Stimulated activated CD8-positive, alpha-beta memory T cell treated with anti-CD3 and anti-CD28 coated beads, Interleukin-15, amount 100 ng/mL, for 1 hour (primary cell): Measurements from ENCODE around the gene C19orf67.

Source experiments
- DNase-seq: peaks from one replicate; pipeline ENCODE4 v3.0.0-alpha.2; 2020; ENCODE audit warnings: low read depth

C19orf67 gene

DNA sequence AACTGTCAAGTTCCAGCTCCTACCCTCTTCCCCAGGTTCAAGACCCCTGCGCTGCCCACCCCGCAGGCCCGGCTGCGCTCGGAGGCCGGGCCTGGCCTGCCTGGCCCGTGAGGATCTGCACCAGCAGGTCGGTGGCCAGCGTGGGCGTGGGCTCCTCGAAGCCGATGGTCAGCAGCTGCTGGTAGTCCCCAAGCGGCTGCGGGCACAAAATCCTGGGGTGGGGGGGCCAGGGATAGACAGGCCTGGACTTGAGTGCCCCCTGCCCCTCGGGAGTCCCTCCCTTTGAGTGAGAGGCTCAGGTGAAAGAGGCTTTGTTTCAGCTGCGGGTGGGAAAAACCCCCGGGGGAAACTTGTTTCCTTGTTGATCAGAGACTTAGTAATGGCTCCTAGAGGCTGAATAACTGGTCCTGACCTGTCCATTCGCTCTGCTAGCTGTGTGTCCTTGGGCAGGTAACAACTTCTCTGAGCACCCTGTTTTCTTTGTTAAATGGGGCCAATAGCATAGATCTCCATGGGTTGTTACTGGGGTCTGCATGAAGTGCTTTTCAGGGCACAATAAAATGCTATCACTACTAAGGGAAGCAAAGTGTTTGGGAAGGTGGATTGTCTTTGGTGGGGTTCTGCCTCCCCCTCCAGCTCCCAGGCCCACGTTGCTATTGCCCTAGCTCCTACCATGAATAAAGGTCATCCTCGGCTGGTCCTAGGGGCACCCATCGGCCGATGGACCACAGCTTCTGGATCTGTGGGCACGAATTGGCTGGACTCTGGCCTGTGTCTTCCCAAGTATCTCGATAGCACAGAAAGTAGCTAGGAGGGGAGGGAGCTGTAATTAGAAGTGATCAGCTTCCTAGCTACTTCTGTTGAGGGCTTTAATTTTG is 3.5 kb downstream of the C19orf67 start:
- no peak for DNase-seq

DNA sequence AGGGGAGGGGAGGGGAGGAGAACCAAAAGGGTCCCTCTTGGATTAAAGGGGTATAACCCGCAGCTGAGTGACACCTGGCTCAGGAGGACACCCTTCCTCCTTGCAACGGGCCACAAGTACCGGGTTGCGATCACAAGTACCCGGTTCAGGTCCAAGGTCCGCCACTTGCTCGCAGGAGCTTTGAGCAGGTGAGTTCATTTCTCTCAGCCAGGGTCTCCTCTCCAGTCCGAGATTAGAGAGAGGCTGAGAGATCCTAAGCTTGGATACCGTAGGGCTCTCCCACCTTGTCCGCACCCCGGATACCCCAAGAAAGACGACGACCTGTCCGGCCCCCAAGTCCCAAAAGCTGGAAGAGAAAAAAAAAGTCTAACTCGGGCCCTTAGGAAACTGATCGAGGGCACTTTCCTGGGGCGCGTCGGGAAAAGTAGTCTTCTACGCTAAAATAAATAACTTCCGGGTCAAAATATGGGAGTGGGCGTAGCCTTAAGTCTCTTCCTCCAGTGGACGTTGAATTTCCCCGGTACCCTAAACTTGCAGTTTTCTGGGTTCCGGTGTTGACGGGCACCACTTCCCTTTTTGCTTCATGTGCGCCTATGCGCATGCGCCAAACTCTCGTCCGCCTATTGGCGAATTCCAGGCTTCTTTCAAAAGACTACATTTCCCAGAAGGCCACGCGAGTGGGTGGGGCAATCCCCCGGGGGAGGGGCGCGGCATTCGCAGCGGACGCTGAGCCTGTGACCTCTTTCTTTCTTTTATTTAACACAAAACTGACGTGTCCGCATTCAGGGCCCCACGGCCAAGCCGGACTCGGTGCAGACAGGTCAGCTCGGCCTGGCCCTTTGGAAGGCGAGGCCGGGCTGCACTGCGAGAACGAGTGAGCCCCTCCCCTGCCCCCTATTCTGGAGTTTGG is 4.4 kb downstream of the C19orf67 start:
- peak; percentile 99 for DNase-seq

DNA sequence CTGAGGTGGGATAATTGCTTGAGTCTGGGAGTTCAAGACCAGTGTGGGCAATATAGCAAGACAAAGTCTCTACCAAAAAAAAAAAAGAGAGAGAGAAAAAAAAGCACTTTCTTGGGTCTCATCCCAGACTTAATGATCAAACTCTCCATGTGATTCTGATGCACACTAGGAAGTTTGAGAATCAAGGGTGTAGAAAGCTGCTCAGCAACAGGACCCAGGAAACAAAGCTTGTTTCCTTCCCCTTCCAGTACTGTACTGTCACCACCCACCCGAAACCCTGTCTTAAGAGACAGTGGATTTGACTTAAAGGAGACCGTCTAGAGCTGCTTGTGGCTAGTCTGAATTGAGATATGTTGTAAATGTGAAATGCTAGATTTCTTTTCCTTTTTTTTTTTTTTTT is 7.2 kb downstream of the C19orf67 start:
- no peak for DNase-seq

DNA sequence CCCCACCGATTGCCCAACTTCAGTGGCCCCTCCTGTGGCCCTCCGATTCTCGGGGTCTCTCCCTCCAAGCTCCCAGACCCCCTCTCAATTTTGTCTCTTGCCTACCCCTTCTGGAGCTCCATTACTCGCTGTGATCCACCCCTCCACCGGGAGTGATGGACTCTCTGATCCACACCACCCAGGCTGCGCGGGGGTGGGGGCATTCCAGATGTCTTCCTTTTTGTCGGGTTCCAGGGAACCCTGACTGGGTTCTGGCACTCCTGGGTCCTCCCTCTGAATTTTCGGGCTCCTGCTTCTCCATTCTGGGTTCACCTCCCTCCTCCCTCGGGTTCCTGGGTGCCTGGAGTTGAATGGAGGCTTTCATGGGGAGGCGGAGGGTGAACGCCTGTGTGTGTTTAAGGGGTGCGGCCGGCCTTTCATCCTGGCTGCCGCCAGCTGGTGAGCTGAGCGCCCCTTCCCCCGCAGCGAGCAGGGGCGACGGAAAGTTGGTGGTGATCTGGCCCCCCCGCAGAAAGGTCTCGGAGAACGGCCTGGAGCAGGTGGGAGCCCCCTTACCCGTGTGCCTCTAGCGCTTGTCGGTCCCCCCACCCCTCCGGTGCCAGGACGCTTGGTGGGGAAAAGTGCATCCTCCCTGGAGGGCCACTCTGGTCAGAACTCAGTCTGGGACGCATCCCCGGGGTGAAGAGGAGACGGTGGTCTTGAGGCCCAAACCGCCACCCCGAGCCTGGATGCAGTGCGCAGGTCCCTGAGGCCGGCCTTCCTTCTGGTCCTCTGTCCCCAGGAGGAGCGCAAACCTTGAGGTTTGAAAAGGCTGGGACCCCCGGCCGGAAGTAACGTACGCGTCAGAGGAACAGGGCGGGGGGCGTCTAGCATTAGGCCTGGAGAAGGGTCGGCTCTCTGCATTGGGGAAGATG is 11.4 kb downstream of the C19orf67 start:
- DNase-seq: no peak

DNA sequence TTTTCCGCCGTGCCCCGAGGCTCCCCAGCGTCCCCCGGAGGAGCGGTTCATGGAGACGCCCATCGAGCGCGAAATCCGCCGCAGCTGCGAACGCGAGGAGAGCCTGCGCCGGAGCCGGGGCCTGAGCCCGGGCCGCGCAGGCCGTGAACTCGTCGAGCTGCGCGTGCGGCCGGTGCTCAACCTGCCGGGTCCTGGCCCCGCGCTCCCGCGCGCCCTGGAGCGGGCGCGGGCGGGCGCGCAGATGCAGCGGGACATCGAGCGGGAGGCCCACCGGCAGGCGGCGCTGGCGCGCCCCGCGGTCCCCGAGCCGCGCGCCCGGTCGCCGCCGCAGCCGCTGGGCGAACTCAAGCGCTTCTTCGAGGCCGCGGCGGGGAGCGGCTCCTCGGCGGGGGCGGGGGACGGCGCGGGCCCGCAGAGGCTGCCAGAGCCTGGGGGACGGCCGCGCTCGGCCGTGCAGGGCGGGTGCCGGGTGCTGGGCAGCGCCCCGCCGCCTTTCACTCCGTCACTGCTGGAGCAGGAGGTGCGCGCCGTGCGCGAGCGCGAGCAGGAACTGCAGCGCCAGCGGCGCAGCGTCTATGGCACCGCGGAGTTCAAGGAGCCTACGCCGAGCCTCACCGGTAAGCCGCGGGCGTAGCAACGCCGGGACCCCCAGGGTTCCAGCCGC is 12.2 kb downstream of the C19orf67 start:
- peak; percentile 45 for DNase-seq

DNA sequence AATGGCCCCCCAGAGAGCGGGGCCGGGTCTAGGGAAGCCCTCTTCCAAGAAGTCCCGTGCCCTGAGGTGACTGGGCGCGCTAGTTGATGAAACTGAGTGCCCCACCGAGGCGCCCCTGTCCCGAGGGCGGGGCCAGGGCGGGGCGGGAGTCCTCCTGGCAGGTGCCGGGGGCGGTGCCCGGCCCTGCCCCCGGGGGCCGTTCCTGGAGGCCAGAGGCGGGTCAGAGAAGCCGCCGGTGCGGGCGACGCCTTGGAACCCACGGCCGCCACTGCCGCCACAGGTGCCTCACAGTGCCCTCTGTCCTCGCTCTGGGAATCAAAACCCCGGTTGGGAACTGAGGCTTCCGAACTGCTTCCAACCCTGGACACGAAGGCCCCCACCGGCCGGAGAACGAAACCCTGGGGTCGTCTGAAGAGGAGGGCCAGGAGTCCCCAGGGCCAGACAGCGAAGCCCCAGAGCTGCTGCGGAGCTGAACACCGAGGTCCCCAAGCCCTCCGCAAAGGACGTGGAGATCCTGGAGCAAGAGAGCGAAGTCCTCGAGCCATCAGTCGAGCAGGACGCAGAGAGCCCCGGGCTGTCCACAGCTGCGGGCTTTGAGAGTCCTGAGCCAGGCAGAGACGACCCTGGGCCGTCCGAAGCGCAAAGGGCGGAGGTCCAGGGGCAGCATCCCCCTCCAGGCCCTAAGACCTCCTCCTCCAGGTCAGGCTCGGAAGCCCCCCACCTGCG is 12.9 kb downstream of the C19orf67 start, which contains the start of gene MISP3:
Gene MISP3, plus strand, starts transcription at position 252 of the 726 bp plus-strand sequence. CDS start 524 bp downstream, outside the sequence.
- DNase-seq: no peak

DNA sequence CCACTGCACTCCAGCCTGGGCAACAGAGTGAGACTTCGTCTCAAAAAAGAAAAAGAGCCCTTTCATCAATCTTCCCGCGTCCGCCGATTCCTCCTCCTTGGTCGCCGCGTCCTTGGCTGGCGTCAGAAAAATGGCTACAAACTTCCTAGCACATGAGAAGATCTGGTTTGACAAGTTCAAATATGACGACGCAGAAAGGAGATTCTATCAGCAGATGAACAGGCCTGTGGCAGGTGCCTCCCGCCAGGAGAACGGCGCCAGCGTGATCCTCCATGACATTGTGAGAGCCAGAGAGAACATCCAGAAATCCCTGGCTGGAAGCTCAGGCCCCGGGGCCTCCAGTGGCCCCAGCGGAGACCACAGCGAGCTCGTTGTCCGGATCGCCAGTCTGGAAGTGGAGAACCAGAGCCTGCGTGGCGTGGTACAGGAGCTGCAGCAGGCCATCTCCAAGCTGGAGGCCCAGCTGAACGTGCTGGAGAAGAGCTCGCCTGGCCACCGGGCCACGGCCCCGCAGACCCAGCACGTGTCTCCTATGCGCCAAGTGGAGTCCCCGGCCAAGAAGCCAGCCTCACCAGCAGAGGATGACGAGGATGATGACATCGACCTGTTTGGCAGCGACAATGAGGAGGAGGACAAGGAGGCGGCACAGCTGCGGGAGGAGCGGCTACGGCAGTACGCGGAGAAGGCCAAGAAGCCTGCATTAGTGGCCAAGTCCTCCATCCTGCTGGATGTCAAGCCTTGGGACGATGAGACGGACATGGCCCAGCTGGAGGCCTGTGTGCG is 15.1 kb downstream of the C19orf67 start:
- no peak for DNase-seq

DNA sequence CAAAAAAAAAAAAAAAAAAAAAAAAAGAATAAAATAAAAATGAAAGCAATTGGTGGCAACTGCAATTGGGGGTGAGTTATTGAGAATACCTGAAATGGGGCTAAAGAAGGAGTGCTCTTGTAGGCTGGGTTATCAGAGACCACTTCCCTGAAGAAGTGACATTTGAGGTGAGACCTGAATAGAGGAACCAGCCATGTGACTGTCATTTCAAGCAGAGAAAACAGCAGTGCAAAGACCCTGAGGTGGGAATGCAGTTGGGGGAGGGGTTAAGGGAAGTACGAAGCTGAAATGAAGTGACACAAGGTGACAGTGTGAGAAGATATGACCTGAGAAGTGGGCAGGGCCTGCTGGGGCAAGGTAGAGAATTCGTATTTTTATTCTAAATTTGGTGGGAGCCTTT is 19.4 kb downstream of the C19orf67 start:
- DNase-seq: no peak

DNA sequence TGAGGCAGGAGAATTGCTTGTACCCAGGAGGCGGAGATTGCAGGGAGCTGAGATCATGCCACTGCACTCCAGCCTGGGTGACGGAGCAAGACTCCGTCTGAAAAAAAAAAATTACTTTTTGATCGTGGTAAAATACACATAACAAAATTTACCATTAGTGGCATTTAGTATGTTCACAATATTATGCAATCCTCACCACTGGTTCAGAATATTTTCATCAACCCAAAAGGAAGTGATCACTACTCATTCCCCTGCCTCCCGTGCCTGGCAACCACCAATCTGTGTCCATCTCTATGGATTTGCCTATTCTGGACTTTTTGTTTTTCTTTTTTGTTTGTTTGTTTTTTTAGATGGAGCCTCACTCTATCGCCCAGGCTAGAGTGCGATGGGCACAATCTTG is 22.5 kb downstream of the C19orf67 start:
- no peak for DNase-seq

DNA sequence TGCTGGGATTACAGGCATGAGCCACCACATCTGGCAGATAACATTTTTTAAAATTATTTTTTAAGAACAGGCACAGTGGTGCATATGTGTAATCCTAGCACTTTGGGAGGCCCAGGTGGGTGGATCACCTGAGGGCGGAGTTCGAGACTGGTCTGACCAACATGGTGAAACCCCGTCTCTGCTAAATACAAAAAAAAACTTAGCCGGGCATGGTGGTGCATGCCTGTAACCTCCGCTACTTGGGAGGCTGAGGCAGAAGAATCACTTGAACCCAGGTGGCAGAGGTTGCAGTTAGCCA is 23.1 kb downstream of the C19orf67 start:
- no peak for DNase-seq

DNA sequence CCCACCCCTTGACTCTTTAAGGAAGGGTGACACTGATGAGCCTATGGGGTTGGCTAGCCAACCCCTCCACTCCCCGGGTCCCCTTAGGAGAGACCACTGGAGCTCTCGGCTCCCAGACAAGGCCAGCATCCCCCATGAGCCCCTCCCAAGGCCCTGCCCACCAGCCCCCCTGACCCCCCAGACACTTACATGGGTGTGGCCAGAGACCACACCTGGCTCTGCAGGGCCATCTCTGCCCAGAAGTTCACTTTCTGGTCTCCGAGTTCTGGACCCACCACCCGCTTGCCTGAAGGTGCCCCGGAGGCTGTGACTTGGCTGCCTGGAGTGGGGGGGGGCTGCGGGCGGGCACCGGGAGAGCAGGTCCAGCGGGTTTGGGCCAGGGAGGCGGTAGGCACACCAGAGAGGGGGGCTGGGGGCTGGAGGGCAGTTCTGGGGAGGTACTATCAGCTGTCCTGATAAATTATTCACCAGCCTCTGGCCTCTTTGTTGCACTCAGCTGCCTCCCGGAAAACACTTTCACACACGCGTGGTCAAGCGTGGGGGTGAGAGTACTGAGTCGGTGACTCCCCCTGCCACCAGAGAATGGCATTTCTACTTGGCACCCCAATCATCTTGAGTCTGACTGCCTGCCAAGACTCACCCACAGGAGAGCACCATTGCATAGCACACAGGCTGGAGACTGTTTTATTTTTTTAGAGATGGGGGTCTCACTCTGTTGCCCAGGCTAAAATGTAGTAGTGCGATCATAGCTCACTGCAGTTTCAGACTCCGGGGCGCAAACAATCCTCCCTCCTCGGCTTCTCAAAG is 23.6 kb downstream of the C19orf67 start, which contains the start of gene PALM3:
Gene PALM3, minus strand, starts transcription at position 326 of the 807 bp plus-strand sequence. Its CDS starts 96 bp downstream, at position 230.
- no peak for DNase-seq

DNA sequence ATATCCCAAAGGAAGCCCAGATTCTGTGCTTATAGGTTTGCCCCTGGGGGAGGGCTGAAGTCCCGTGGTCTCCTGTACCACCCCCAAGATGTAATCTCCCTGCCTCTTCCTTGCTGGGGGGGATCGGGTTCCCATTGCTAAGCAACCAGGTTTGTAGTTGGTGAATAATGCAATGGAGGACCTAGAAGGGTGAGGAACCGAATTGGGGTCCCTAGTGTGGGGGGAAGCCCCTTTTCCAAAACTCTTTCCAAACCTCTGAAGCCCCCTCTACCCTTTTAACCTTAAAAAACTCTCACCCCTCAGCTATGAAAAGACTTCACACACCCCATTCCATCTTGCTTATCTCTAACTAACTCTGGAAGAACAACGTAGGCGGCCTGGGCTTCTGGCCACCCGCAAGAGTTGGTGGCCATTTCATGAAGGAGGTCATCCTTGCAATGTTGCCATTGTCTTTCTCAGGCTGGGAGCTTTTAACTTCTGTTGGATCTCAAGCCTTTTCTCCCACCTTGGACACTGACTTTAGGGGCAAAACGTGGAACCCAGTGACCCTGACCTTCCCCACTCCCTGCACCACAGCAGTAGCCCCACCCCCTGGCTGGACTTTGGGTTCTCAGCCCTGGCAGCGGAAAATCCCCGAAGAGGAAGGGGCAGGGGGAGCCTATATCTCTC is 24.4 kb downstream of the C19orf67 start:
- no peak for DNase-seq

DNA sequence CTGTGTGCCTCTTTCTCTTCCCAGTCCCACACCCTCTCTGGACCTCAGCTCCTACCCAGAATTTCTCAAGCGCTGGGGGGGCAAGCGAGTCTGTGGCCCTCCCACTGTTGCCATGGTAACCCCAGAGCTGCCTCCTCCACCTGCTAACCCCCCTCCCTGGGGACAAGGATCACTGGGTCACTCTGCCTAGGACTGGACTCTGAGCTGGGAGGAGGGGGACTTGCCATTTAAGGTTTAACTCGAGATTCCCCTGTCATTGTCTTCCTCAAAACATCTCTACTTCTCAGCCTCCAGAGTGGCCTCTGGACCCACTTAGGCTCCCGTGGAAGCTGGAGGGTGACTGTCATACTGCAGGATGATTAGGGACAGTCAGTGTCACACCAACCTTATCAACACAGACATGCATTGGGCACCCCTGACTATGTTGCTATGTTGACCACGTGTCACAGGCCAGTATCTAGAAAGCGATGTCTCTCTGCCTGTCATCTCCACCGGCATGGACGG is 25.9 kb downstream of the C19orf67 start:
- DNase-seq: no peak

DNA sequence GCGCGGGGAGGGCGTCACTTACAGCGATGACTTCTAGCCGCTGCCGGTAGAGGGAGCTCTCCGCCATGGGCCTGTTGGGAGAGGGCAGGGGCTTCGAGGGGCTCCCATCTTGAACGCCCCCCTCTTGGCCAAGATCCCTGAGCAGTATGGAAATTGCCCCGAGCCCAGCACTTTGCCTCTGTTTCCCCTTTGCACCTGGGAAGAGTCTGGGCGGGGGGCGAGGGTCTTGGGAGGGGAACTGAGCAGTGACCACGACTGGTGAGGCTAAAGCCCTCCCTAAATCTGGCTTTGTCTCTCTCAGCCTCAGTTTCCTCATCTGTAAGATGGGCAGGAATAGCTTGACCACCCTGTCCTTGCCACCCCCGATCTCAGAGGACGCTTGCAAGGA is 26.5 kb downstream of the C19orf67 start:
- DNase-seq: peak; percentile 32

DNA sequence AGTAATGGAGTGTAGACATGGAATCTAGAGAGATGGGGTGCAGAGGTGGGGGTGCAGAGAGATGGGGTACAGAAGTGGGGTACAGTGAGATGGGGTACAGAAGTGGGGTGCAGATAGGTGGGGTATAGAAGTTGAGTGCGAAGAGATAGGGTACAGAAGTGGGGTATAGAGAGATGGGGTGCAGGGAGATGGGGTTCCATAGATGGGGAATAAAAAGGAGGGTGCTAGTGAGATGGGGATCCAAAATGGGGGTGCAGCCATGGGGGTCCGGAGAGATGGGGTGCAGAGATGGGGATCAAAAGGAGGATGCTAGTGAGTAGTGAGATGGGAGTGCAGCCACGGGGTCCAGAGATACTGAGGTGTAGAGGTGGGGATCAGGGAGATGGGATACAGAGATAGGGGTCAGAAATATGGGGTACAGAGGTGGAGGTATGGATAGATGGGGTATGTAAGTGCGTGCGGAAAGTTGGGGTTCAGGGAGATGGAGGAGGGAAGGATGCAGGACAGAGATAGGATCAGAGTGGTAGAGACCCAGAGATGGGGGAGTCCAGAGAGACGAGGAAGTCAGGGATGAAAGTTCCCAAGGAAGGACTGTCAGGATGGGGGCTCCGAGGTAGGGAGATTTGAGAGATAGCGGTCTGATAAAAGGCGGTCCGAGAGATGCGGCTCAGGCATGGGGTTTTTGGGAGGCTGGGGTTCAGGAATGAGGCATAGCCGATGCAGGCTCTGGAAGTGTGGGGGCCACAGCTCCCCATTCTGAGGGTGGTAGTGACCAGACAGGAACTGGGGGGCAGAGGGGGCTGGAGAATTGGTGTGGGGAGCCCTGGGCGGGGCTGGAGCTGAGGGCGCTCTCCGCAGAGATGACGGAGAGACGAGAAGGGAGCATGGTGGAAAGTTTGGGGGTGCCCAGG is 27.1 kb downstream of the C19orf67 start:
- no peak for DNase-seq

DNA sequence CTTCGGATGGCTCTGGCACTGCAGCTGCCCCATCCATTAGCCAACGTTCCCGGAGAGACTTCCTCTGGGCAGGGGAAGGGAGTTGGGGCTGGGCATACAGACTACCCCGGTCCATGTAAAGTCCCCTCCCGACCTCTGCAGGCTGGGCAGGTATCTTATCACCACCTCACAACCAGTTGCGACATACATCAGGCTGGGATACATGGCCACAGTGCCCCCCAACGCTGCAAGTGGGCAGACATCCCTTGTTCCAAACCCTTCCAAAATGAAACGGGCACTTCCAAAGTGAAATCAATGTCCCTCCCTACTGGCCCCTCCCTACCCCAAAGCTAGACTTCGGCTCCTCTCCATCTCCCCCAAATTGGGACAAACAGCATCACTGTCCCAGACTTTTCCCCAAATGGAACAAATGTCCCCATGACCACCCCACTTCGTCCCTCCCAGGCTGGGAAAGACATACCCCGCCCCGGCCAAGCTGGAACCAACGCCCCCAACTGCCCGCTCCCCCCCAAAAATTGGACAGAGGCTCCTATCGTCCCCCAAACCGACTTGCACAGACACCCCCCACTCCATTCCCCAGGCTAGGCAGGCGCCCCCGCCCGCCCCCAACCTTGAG is 28.7 kb downstream of the C19orf67 start:
- no peak for DNase-seq
